ENCODE measurements around the gene SLC39A11. TPM values are rescaled to one million over a fixed set of nuclear protein-coding genes. Genes with fewer than 3 reads are reported as not detected.

The SLC39A11 gene
- total RNA-seq, 4 donors from 2014 or later, result 36.6 to 75.0 (median 40.2) TPM

- TF ChIP-seq, protein P1, sequence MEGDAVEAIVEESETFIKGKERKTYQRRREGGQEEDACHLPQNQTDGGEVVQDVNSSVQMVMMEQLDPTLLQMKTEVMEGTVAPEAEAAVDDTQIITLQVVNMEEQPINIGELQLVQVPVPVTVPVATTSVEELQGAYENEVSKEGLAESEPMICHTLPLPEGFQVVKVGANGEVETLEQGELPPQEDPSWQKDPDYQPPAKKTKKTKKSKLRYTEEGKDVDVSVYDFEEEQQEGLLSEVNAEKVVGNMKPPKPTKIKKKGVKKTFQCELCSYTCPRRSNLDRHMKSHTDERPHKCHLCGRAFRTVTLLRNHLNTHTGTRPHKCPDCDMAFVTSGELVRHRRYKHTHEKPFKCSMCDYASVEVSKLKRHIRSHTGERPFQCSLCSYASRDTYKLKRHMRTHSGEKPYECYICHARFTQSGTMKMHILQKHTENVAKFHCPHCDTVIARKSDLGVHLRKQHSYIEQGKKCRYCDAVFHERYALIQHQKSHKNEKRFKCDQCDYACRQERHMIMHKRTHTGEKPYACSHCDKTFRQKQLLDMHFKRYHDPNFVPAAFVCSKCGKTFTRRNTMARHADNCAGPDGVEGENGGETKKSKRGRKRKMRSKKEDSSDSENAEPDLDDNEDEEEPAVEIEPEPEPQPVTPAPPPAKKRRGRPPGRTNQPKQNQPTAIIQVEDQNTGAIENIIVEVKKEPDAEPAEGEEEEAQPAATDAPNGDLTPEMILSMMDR (IDR thresholded peaks at IDR 0.05; ENCODE audit: low read depth), result no peak
Measured at GRCh38 chr17:73133911-73134649, 41.6 kb upstream of the SLC39A11 start.

- TF ChIP-seq, protein P1 (IDR thresholded peaks at IDR 0.05; ENCODE audit: low read depth), result no peak
Measured at GRCh38 chr17:73132085-73132492, 39.6 kb upstream of the SLC39A11 start.

GRCh38 chr17:73130977-73131376 is 38.5 kb upstream of the SLC39A11 start:
- TF ChIP-seq, protein P1 (IDR thresholded peaks at IDR 0.05; ENCODE audit: low read depth), result no peak

DNA sequence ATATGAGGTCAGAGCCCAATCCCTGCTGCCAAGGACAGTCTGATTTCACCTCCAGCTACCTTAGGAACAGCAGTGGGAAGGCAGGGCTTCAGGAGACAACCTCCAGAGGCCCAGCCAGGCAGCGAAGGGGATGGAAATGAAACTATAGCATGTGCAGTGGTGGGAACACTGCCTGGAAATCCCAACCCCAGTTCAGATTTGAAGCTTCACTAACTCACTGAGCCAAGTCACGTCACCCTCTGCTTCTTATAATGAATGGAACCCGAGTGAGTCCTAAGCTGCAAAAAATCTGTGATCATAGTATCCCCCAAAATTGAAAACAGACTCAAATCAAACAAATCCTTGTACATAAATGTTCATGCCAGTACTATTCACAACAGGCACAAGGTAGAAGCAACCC is 36.0 kb upstream of the SLC39A11 start:
- TF ChIP-seq, protein P1 (IDR thresholded peaks at IDR 0.05; ENCODE audit: low read depth), result no peak

DNA sequence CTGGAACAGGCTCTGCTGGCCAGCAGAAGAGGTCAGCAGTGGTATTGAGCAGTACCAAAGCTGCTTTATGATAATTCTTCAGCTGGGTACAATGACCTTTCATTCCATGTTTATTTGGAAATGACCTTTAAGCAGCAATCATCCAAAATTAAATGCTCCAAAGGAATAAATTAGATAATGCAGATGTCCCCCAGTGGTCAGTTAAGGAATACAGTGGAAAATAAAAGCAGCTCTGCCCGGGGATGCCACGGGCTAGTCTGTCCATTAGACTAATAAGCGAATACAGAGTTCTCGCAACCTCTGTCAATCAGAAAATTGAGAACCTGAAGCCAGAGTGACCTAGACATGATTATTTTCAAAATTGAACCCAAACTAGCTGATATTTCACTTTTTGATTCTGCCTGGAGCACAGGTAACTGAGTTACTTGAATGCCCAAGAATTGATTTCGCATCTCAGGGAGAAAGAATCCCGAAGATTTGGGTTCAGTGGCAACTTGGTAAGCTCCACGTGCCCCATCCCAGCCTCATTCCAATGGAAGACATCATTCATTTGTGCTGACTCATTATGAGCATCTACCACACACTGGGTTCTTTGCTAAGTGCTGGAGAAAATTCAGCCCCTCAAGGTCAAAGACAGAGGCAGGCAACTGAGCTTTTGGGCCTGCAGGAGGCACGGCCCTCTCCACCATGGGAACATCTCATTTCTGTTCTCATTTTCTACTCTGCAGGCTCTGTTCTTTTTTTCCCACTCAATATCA is 34.4 kb upstream of the SLC39A11 start:
- TF ChIP-seq, protein P1 (IDR thresholded peaks at IDR 0.05; ENCODE audit: low read depth), result no peak

DNA sequence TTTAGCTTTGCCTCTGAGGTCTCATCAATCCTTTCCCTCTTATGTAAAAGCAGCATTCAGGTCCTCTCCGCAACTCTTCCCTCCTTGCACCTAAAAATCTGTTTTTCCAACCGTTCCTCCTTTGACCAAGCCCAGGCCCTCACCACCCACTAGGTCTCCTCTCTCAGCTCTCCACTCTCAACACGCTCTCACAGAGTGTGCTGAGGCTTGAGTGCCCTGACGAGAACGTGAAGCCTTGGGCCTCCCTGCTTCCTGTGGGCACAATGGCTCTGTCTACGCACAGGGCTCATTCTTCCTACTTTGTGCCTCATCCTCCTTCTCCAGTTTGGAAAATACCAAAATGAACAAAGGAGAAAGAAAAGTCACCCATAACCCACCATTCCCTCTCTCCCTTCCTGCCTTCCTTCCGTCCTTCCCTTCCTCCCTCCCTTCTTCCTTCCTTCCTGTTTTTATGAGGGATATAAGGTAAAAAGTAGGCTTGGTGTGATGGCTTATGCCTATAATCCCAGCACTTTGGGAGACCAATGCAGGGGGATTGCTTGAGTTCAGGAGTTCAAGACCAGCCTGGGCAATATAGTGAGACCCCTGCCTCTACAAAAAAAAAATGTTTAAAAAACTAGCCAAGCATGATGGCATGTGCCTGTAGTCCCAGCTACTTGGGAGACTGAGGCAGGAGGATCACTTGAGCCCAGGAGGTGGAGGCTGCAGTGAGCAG is 31.3 kb upstream of the SLC39A11 start:
- TF ChIP-seq, protein P1 (IDR thresholded peaks at IDR 0.05; ENCODE audit: low read depth), result no peak
